GM21717 (cell line): Measurements from ENCODE around the gene MBD1.
"Not testable (repeated sequence)": the region's sequence is repeated elsewhere in the genome, so short reads cannot be mapped to it uniquely, and the experiment has no call there.

Experiments
- ATAC-seq: cut with Tn5 transposase; IDR thresholded peaks from one replicate; pipeline ENCODE4 v1.9.1; 2021; ENCODE audit warnings: mild to moderate bottlenecking, moderate library complexity; ENCODE audit not compliant: unreplicated experiment

Gene MBD1

DNA sequence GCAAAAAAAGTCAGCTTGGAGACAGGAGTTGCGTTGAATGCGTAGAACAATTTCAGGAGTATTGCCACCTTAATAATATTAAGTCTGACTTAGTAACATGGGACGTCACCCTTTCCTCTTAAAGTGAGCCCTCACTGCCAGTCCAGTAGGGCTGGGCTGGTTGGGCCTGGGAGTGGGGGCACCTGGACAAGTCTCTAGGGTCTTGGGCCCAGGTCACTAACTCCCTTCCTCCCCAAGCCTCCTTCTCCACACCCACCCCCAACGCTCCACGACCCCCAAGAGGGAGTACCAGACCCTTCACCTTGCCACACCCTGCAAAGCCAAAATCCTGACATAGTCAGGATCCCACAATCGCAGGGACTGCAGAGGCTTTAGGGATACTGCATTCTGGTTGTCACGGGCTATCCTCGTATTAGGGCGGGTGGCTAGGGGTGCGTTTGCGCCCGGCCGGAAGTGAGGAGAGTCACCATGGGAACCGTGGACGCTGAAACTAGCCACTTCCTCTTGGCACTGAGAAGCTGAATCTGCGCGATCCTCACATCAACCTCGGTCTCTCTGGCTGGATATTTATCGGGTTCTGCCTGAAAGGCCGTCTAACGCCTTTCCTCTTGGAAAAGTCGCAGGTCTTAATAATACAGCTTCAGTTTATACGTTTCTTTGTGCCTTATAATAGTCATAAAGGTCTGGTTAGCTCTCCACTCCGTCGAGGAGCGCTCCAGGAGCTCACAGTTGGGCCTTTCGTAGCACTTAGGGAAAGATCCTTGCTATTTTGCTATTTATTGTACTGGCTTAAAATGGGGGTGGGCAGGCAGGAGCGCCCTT is 16.5 kb upstream of the MBD1 start:
- peak; percentile 96 for ATAC-seq

DNA sequence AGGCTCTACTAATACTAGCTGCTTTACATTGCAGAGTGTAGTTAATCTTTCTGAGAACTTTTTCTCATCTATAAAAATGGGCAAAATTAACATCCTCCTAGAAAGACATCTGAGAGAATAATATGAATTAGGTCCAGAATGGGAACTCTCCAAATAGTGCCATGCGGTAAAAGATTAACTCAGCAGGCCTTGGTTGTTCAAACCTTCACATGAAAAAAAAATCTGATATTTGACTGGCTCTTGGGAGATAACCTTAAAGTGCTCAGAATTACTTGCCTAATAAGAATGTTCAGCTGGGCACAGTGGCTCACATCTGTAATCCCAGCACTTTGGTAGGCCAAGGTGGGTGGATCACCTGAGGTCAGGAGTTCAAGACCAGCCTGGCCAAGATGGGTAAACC is 11.7 kb upstream of the MBD1 start:
- no peak for ATAC-seq

DNA sequence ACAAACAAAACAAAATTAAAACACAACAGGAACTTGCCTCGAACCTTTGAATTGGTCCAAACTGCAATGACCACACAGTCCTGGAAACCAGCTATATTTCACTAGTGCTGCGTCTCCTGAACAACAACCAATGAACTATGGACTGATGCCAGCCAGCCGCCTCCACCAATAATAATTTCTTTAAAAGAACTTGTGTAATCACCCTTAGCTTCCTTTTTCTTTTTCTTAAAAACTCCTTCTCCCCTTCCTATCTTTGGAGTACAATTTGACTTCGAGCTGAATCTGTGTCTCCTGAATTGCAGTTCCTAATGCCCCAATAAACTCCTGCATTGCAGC is 7.8 kb upstream of the MBD1 start:
- no peak for ATAC-seq

DNA sequence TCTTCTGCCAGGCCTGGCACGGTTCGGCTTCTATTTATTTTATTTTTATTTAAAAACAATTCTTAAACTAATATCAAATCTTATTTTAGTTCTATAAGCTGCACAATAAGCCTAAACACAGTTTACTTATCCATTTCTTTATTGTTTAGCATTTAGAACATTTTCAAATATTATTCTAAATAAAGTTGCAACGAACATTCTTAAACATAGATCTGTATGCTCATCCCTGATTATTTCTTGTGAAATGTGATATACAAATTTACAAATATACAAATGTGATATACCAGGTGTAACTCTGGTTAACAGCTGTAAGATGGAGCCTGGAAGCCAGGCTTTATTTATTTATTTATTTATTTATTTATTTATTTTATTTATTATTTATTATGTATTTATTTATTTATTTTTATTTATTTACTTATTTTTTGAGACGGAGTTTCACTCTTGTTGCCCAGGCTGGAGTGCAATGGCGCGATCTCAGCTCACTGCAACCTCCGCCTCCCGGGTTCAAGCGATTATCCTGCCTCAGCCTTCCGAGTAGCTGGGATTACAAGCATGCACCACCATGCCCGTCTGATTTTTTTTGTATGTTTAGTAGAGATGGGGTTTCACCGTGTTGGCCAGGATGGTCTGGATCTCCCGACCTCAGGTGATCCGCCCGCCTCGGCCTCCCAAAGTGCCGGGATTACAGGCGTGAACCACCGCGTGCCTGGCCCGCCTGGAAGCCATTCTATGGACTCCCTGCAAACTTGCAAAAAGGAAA is 7.2 kb upstream of the MBD1 start:
- ATAC-seq, result not testable (repeated sequence)

DNA sequence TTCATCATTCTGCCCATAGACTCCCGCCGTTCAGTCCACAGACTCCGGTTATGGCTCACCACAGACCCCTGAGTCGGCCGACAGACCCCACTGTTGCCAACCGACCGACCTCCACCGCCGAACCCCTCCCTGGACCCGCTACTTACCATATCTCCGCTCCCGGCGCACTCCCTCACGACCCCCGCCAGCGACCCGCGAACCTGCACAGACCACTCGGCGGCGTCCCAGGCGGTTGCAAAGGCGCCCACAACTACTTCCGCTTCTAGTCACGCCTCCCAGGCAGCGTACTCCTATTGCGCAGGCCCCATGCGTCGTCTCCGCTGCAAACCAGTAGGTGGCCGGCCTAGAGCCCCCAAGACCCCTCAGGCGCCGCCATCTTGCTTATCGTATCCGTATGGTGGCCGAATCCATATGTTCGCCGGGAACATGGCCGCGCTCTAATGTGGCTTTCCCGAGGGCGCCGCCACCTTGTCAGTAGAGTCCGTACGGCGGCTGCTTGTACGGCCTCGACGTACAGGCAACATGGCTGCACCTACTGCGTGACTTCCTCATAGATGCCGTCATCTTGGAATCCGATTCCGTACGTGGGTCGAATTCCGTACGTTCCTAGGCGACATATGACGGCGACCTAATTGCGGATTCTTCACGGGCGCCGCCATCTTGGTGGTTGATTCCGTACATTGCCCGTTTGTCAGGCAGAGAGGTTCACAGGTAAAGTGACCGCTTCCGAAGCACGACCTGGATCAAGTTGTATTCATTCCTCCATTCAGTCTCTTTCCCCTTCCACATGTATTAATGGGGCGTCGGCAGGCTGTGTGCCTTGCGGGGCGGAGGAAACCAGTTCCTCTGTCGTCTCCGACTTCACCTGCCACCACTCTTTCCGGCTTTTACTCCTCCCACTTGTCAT is 6.4 kb upstream of the MBD1 start, which contains the start of gene CXXC1:
Gene CXXC1, minus strand, starts transcription at position 252 of the 907 bp plus-strand sequence. Its CDS starts 103 bp downstream, at position 149.
- peak; percentile 83 for ATAC-seq

DNA sequence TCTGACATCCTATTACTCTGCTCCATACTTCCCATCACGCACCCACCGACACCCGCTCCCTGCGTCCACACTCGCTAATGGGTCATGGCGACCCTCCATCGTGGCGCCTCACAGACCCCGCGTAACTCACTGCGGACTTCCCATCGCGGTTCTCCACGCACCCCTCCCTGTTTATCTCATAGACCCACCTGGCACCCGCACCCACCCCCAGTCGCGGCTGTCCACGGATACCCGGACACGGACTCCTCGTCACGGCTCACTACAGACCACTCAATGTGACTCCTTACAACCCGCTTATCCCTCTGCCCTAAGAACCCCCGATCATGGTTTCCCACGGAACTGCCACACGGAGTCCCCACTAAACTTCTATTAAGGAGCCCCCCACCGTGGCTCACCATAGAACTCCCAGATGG is 5.7 kb upstream of the MBD1 start:
- ATAC-seq, result no peak

DNA sequence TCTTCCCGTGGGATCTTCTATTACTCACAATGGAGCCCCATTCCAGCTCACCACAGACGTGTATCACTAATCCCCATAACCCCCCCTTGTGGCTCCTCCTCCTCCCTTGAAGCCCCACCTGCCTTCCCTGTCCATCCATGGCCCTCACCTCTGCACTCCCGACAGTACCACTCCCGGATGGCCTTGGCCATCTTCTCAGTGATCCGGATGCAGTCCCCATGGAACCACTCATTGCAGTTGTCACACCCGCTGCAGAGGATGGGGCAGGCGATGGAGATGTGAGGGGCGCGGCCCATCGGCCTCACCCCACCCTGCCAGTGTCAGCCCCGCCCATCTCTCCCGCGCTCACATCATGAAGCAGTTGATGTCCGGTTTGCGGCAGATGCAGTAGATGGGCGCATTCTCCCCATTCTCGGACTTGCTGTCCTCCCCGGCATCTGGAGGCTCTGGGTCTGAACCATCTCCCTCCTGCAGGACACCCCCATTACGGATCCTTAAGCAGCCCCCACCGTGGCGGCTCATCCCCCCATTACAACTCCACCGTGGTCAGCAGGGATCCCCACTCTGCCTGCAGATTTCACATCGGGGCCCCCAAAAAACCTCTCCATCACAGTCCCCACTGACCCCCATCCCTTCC is 5.2 kb upstream of the MBD1 start:
- no peak for ATAC-seq

- ATAC-seq, result no peak
Measured at GRCh38 chr18:50285631-50286321, 4.5 kb upstream of the MBD1 start.

DNA sequence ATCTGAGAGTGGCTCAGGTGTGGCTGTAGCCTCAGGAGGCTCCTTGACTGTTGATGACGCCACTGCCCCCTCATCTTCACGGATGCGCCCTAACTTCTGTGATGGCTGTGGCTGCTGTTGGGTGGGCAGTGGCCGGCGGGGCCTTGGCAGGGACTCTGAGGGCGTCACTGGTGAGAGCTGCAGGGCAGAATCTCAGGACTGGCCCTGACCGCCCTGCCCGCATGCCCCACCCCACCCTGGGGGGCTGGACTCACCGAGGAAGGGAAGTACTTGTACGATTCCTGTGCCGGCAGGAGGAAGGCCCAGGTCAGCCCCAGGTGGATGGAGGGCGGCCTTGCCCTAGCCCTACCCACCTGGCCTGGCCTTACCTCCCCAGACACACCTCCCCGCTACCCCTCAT is 3.7 kb upstream of the MBD1 start:
- no peak for ATAC-seq

DNA sequence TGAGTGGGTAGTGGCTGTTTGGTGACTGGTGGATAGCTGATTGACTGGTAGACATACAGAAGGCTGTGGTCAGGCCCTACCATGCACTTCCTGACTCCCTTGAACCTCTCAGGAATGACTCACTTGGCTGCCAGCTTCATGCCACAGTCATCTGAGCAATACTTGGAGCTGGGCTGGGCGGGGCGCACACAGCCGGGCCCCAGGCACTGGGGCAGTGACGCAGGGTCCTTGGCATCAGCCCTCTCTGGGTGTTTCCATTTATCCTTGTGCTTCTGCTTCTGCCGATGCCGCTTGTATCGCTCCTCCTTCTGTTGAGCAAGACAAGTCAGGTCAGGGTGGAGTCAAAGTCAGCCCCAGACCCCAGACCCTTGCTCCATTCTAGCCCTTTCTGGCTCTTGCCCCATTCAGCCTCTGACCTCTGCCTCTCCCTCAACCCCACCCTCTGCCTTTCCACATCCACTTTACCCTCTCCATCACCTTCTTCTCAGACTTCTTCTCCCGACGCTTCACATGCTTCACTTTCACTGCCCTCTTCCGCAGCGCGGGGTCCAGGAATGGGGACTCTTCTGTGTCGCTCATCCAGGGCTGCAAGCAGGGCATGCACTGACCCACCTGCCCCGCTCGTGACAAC is 3.0 kb upstream of the MBD1 start:
- ATAC-seq, result no peak

- no peak for ATAC-seq
Measured at GRCh38 chr18:50283469-50284209, 2.3 kb upstream of the MBD1 start.

DNA sequence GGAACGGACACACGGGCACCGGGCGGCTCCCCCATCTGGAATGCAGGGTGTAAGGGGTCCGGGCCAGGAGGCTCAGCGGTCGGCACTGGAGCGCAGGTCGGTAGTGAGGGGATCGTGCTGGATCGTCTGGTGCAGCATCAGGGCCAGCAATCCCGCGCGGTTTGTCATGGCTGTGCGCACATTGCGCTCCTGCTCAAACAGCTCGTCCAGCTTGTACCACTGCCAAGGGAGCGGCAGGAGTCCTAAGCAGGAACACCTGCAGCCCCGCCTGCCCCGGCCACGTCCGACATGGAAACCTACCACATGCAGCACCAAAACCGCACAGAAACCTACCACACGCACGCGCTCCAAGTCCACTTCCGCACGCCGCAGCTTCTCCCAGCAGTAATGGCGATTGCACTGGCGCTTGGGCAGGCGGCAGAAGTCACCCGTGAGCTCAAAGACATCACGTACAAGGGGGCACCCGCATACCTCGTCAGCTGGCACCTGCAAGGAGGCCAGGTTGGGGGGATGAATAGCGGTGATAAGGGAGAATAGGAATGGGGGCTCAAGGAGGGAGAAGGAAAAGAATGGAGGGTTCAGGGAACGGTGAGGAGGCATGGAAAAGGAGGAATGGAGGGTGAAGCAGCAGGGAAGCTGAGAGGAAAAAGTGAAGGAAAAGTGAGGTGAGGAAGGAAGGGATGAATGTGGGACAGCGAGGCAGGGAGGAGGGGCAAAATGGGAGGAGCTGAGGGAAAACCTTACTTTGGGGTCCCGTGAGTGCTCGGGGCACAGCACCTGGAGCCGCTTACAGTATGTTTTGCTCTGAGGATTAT is 1.4 kb upstream of the MBD1 start:
- ATAC-seq, result no peak

DNA sequence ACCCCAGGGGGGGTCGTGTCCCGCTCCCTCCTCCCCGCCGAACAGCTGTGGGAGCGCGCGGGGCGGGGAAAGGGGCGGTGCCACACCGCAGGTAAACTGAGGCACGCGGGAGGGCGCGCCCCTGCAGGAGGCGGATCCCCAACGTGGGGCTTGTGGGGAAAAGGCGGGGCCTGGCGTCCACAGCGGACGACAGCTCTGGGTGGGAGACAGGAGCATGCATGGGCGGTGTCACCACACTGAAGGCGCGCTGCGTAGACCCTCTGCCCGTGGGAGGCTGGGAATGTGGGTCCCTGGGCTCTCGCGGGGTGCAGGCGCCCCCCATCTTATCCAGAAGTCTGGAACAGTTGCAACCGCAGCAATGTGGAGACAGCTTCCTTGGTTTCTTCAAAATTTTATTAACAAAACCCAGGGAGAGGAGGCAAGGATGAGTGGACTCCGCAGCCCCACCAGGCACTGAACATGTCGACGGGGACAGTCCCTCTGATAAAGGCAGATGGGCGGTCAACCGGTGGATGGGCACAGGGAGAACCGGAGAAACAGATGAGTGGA is 723 bp upstream of the MBD1 start:
- no peak for ATAC-seq

DNA sequence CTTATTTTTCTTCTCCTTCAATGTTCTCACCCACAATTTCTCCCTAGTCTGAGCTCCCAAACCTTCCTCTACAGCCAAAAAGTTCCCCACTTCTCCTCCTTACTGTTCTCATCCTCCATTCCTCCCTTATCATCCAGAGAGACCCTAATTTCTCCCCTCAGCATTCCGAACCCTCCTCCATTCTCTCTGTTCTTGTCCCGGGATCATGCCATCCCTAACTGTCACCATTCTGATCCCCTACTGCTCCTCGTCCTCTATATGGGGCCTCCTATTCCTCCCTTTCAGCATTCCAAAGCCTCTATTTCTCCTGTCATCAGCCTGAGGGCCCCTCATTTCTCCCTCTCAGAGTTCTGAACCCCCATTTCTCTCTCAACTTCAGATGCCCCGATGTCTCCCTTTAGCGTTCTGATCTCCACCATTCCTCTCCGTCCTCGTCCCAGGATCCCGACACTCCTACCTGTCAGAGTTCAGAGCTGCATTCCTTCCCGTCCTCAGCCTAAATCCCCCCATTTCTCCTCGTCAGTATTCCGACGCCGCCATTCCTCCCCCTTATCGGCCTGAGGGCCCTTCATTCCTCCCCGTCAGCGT is 522 bp downstream of the MBD1 start:
- ATAC-seq, result no peak

GRCh38 chr18:50279752-50280151 is 1.6 kb downstream of the MBD1 start:
- ATAC-seq, result no peak

GRCh38 chr18:50277942-50278341 is 3.4 kb downstream of the MBD1 start:
- no peak for ATAC-seq

- no peak for ATAC-seq
Measured at GRCh38 chr18:50276452-50276851, 4.9 kb downstream of the MBD1 start.
